ENCODE data around the gene CNTN4. TPM values are rescaled to one million over a fixed set of nuclear protein-coding genes. Genes with fewer than 3 reads are reported as not detected.
A peak's percentile ranks its signal among the peaks of the same experiment; 100 is the strongest.

Gene CNTN4
- total RNA-seq, 3 donors from 2014 or later, result 6.6 to 16.7 (median 16.7) TPM

- no peak for DNase-seq (ENCODE audit: low spot score in 2 of 2)
- H3K27ac ChIP-seq, result peak overlapping the region in 1 of 2 donors; percentile 45
- peaks cover 0 to 4% of the 10 kb centered on the region in 2 donors for H3K4me1 ChIP-seq
Observed at GRCh38 chr3:2097641-2098191, 950 bp upstream of the CNTN4 start.

GRCh38 chr3:2099028-2099671, 484 bp downstream of the CNTN4 start:
- Histone ChIP-seq H3K36me3 (no peaks in the 10 kb centered on the region), H3K9me3 (no peaks in the 10 kb centered on the region), H3K27me3 (peaks cover 0 to 6% of the 10 kb centered on the region in 2 donors), H3K27ac (peak overlapping the region; percentile 45 to 72), H3K4me1 (peaks cover 0 to 4% of the 10 kb centered on the region in 2 donors), H3K4me3 (peak overlapping the region; percentile 49 to 70 (median 69))
- TF ChIP-seq POLR2AphosphoS5 (IDR thresholded peaks at IDR 0.05) (no peak), POLR2A (IDR thresholded peaks at IDR 0.05) (no peak)
- TF ChIP-seq, protein P1, sequence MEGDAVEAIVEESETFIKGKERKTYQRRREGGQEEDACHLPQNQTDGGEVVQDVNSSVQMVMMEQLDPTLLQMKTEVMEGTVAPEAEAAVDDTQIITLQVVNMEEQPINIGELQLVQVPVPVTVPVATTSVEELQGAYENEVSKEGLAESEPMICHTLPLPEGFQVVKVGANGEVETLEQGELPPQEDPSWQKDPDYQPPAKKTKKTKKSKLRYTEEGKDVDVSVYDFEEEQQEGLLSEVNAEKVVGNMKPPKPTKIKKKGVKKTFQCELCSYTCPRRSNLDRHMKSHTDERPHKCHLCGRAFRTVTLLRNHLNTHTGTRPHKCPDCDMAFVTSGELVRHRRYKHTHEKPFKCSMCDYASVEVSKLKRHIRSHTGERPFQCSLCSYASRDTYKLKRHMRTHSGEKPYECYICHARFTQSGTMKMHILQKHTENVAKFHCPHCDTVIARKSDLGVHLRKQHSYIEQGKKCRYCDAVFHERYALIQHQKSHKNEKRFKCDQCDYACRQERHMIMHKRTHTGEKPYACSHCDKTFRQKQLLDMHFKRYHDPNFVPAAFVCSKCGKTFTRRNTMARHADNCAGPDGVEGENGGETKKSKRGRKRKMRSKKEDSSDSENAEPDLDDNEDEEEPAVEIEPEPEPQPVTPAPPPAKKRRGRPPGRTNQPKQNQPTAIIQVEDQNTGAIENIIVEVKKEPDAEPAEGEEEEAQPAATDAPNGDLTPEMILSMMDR (IDR thresholded peaks at IDR 0.05), result no peak
- intact Hi-C loops (cut with DNase I; ENCODE audit: low total_unique reads), result no loop called here
- no peak for DNase-seq (ENCODE audit: low spot score in 2 of 2)

More at GRCh38 chr3:2097641-2098191, 950 bp upstream of the CNTN4 start:
- no peaks in the 10 kb centered on the region for H3K36me3 ChIP-seq
- intact Hi-C loops (cut with DNase I; ENCODE audit: low total_unique reads), result no loop called here
- peak overlapping the region; percentile 49 to 70 (median 69) for H3K4me3 ChIP-seq
- H3K9me3 ChIP-seq, result no peaks in the 10 kb centered on the region
- TF ChIP-seq POLR2AphosphoS5 (IDR thresholded peaks at IDR 0.05) (no peak), POLR2A (IDR thresholded peaks at IDR 0.05) (no peak)
- TF ChIP-seq, protein P1 (IDR thresholded peaks at IDR 0.05), result no peak
- peaks cover 0 to 6% of the 10 kb centered on the region in 2 donors for H3K27me3 ChIP-seq

DNA sequence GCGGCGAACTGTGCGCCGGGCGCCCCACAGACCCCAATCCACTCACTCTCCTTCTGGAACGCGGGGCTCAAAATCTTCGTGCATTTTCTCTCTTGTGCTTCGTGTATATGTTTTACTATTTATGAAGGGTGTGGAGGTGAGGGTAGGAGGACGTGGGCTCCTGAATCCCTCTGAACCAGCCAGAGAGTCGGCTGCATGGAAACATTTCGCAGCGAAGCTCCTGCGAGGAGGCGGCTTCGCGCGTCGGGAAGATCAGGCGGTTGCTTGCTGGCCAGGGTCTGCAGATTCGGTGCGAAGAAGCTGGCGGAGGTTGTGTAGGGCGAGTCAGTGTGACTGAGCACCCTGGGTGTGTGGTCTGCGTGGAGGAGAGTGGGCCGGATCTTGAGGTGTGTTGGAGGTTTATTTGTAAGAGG, 1.1 kb downstream of the CNTN4 start:
- no peak for DNase-seq (ENCODE audit: low spot score in 2 of 2)
- H3K27me3 ChIP-seq, result peaks cover 0 to 6% of the 10 kb centered on the region in 2 donors
- peak overlapping the region; percentile 45 to 72 for H3K27ac ChIP-seq
- intact Hi-C loops (cut with DNase I; ENCODE audit: low total_unique reads), result no loop called here
- H3K9me3 ChIP-seq, result no peaks in the 10 kb centered on the region
- TF ChIP-seq, protein P1 (IDR thresholded peaks at IDR 0.05), result no peak
- TF ChIP-seq POLR2A (IDR thresholded peaks at IDR 0.05), result no peak
- no peak for TF ChIP-seq POLR2AphosphoS5 (IDR thresholded peaks at IDR 0.05)
- peaks cover 0 to 4% of the 10 kb centered on the region in 2 donors for H3K4me1 ChIP-seq
- H3K36me3 ChIP-seq, result no peaks in the 10 kb centered on the region
- H3K4me3 ChIP-seq, result peak overlapping the region; percentile 49 to 70 (median 69)

- no peaks in the 10 kb centered on the region for H3K27me3 ChIP-seq
- no peak for DNase-seq (ENCODE audit: low spot score in 2 of 2)
- no peak overlapping the region for H3K27ac ChIP-seq
- peaks cover 0 to 7% of the 10 kb centered on the region in 2 donors for H3K9me3 ChIP-seq
- no peak overlapping the region for H3K4me3 ChIP-seq
- intact Hi-C loops (cut with DNase I; ENCODE audit: low total_unique reads), result no loop called here
- no peaks in the 10 kb centered on the region for H3K36me3 ChIP-seq
- no peaks in the 10 kb centered on the region for H3K4me1 ChIP-seq
- TF ChIP-seq POLR2AphosphoS5 (IDR thresholded peaks at IDR 0.05) (no peak), POLR2A (IDR thresholded peaks at IDR 0.05) (no peak)
- TF ChIP-seq, protein P1 (IDR thresholded peaks at IDR 0.05), result no peak
Observed at GRCh38 chr3:2106438-2106837, 7.8 kb downstream of the CNTN4 start.

- intact Hi-C loops (cut with DNase I; ENCODE audit: low total_unique reads), result no loop called here
- H3K9me3 ChIP-seq, result peaks cover 0 to 7% of the 10 kb centered on the region in 2 donors
- TF ChIP-seq POLR2AphosphoS5 (IDR thresholded peaks at IDR 0.05) (no peak), POLR2A (IDR thresholded peaks at IDR 0.05) (no peak)
- TF ChIP-seq, protein P1 (IDR thresholded peaks at IDR 0.05), result no peak
- H3K4me3 ChIP-seq, result no peak overlapping the region
- H3K27me3 ChIP-seq, result no peaks in the 10 kb centered on the region
- H3K36me3 ChIP-seq, result no peaks in the 10 kb centered on the region
- no peaks in the 10 kb centered on the region for H3K4me1 ChIP-seq
- no peak for DNase-seq (ENCODE audit: low spot score in 2 of 2)
- no peak overlapping the region for H3K27ac ChIP-seq
Observed at GRCh38 chr3:2110597-2111117, 12.0 kb downstream of the CNTN4 start.

All from breast epithelium (tissue), 4 donors.